ENCODE results near the gene CASZ1.

CASZ1 gene

GRCh38 chr1:10712568-10713362 is 83.7 kb downstream of the CASZ1 start:
- Histone ChIP-seq H3K9me3 (ENCODE audit: severe bottlenecking) (no peaks in the 10 kb centered on the region), H3K27me3 (ENCODE audit: insufficient read depth, poor library complexity, severe bottlenecking) (no peaks in the 10 kb centered on the region), H3K4me1 (ENCODE audit: insufficient read depth, poor library complexity, severe bottlenecking) (no peaks in the 10 kb centered on the region), H3K27ac (ENCODE audit: poor library complexity, severe bottlenecking) (no peak overlapping the region), H3K4me3 (ENCODE audit: severe bottlenecking) (no peak overlapping the region), H3K36me3 (ENCODE audit: low read depth) (no peaks in the 10 kb centered on the region)
- DNase-seq (ENCODE audit: low spot score) = no peak
- no peak for ATAC-seq (ENCODE audit: low read depth)
- TF ChIP-seq, protein P1, sequence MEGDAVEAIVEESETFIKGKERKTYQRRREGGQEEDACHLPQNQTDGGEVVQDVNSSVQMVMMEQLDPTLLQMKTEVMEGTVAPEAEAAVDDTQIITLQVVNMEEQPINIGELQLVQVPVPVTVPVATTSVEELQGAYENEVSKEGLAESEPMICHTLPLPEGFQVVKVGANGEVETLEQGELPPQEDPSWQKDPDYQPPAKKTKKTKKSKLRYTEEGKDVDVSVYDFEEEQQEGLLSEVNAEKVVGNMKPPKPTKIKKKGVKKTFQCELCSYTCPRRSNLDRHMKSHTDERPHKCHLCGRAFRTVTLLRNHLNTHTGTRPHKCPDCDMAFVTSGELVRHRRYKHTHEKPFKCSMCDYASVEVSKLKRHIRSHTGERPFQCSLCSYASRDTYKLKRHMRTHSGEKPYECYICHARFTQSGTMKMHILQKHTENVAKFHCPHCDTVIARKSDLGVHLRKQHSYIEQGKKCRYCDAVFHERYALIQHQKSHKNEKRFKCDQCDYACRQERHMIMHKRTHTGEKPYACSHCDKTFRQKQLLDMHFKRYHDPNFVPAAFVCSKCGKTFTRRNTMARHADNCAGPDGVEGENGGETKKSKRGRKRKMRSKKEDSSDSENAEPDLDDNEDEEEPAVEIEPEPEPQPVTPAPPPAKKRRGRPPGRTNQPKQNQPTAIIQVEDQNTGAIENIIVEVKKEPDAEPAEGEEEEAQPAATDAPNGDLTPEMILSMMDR (IDR thresholded peaks at IDR 0.05; ENCODE audit: poor library complexity, severe bottlenecking) = no peak

DNA sequence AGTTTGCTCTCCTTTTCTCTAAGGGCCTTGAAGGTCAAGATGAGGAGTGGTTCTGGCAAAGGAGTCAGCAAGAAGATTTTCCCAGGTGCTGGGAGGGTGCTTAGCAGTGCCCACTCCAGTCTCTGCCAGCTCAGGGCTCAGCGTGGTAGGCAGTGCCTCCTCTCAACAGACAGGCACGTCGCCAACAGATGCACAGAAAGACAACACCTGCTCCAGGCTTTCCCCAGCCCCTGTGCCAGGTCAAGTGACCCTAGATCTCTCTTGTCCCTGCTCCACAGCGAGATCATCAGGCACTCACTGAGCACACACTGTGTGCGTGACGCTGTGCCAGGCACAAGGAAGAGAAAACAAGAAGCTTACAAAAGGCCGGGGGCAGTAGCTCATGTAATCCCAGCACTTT is 86.0 kb downstream of the CASZ1 start:
- TF ChIP-seq, protein P1 (IDR thresholded peaks at IDR 0.05; ENCODE audit: poor library complexity, severe bottlenecking) = no peak
- Histone ChIP-seq H3K9me3 (ENCODE audit: severe bottlenecking) (no peaks in the 10 kb centered on the region), H3K27me3 (ENCODE audit: insufficient read depth, poor library complexity, severe bottlenecking) (no peaks in the 10 kb centered on the region), H3K36me3 (ENCODE audit: low read depth) (no peaks in the 10 kb centered on the region), H3K27ac (ENCODE audit: poor library complexity, severe bottlenecking) (no peak overlapping the region), H3K4me3 (ENCODE audit: severe bottlenecking) (no peak overlapping the region), H3K4me1 (ENCODE audit: insufficient read depth, poor library complexity, severe bottlenecking) (no peaks in the 10 kb centered on the region)
- ATAC-seq (ENCODE audit: low read depth) (no peak), DNase-seq (ENCODE audit: low spot score) (no peak)

- no peak for DNase-seq (ENCODE audit: low spot score)
- H3K27ac ChIP-seq (ENCODE audit: poor library complexity, severe bottlenecking) = no peak overlapping the region
- no peaks in the 10 kb centered on the region for H3K36me3 ChIP-seq (ENCODE audit: low read depth)
- ATAC-seq (ENCODE audit: low read depth) = no peak
- no peaks in the 10 kb centered on the region for H3K4me1 ChIP-seq (ENCODE audit: insufficient read depth, poor library complexity, severe bottlenecking)
- no peaks in the 10 kb centered on the region for H3K27me3 ChIP-seq (ENCODE audit: insufficient read depth, poor library complexity, severe bottlenecking)
- TF ChIP-seq, protein P1 (IDR thresholded peaks at IDR 0.05; ENCODE audit: poor library complexity, severe bottlenecking) = no peak
- H3K4me3 ChIP-seq (ENCODE audit: severe bottlenecking) = no peak overlapping the region
- H3K9me3 ChIP-seq (ENCODE audit: severe bottlenecking) = no peaks in the 10 kb centered on the region
These were observed 86.8 kb downstream of the CASZ1 start for GRCh38 chr1:10709646-10710045.

DNA sequence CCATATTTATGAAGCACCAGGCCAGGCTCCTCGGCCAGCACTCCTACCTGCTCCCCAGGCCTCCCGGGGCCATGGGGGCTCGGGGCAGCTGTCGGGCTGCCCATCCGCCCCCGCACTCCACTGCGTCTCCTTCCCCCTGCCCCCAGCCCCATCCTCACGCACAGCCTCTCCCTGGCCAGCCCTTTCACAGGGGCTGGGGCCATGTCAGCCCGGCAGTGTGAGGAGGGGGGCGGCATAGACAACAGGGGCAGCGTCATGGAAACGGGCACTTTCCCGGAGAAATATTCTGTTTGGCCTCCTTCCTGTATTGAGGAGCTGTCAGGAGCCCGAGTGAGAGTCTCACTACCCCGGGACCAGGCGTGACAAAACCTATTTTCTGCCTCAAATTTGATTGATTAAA is 87.3 kb downstream of the CASZ1 start:
- TF ChIP-seq, protein P1 (IDR thresholded peaks at IDR 0.05; ENCODE audit: poor library complexity, severe bottlenecking) = no peak
- no peaks in the 10 kb centered on the region for H3K9me3 ChIP-seq (ENCODE audit: severe bottlenecking)
- DNase-seq (ENCODE audit: low spot score) (no peak), ATAC-seq (ENCODE audit: low read depth) (no peak)
- no peak overlapping the region for H3K4me3 ChIP-seq (ENCODE audit: severe bottlenecking)
- H3K4me1 ChIP-seq (ENCODE audit: insufficient read depth, poor library complexity, severe bottlenecking) = no peaks in the 10 kb centered on the region
- no peak overlapping the region for H3K27ac ChIP-seq (ENCODE audit: poor library complexity, severe bottlenecking)
- no peaks in the 10 kb centered on the region for H3K27me3 ChIP-seq (ENCODE audit: insufficient read depth, poor library complexity, severe bottlenecking)
- no peaks in the 10 kb centered on the region for H3K36me3 ChIP-seq (ENCODE audit: low read depth)

DNA sequence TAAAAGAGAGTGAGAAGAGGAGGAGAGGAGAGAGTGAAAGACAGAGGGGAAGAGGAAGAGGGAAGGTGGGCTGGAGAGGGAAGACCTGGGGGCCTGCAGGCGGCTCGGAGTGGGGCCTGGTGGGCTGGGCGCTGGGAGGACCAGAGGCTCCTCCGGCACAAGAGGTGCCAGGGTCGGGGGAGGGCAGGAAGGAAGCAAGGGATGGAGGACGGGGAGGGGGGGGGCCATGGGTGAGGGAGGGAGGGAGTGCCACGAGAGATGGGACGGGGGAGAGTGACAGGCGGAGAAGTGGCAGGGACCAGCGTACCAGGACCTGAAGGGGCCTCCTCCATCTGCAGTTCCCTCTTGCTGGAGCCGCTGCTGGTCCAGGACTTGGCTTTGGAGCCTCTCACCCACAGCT is 87.7 kb downstream of the CASZ1 start:
- Histone ChIP-seq H3K9me3 (ENCODE audit: severe bottlenecking) (no peaks in the 10 kb centered on the region), H3K4me1 (ENCODE audit: insufficient read depth, poor library complexity, severe bottlenecking) (no peaks in the 10 kb centered on the region), H3K36me3 (ENCODE audit: low read depth) (no peaks in the 10 kb centered on the region), H3K27me3 (ENCODE audit: insufficient read depth, poor library complexity, severe bottlenecking) (no peaks in the 10 kb centered on the region), H3K4me3 (ENCODE audit: severe bottlenecking) (no peak overlapping the region), H3K27ac (ENCODE audit: poor library complexity, severe bottlenecking) (no peak overlapping the region)
- no peak for DNase-seq (ENCODE audit: low spot score)
- ATAC-seq (ENCODE audit: low read depth) = no peak
- TF ChIP-seq, protein P1 (IDR thresholded peaks at IDR 0.05; ENCODE audit: poor library complexity, severe bottlenecking) = no peak
